MCF 10A (cell line): Measurements from ENCODE around the gene SYT1. TPM values are rescaled to one million over a fixed set of nuclear protein-coding genes. Genes with fewer than 3 reads are reported as not detected.
A peak's percentile ranks its signal among the peaks of the same experiment; 100 is the strongest.

Experiments
- BruUV-seq: library from RNA; stranded (reverse); fragments of 400-500 nt; replicated peaks from 2 replicates; lab custom pipeline; 2021; lab: Mats Ljungman, UMichigan
- CTCF ChIA-PET: fragments of 300-600 bp; sonication (Branson Sonifier 250); formaldehyde crosslinking; extraction: SDS; loops from one replicate; lab custom pipeline; 2021; ENCODE audit warnings: antibody characterized with exemption, inconsistent platforms; lab: Yijun Ruan, JAX
- POLR2A ChIA-PET: fragments of 300-600, 350-650 bp; sonication (Branson Sonifier 250); formaldehyde crosslinking; extraction: SDS; loops from one replicate; lab custom pipeline; 2020; ENCODE audit warnings: antibody characterized with exemption, inconsistent platforms; lab: Yijun Ruan, JAX
- DNase-seq: peaks from one replicate; pipeline ENCODE4 v3.0.0-alpha.2; 2018; ENCODE audit not compliant: unreplicated experiment
- H3K27ac Mint-ChIP-seq: one replicate; pipeline ENCODE4 v1.8.0; 2022; ENCODE audit warnings: mild to moderate bottlenecking, low read depth, mixed read lengths; ENCODE audit not compliant: unreplicated experiment
- H3K27me3 Mint-ChIP-seq: one replicate; pipeline ENCODE4 v1.8.0; 2022; ENCODE audit warnings: mixed read lengths; ENCODE audit not compliant: insufficient read depth, unreplicated experiment
- H3K36me3 Mint-ChIP-seq: one replicate; pipeline ENCODE4 v1.8.0; 2022; ENCODE audit warnings: mild to moderate bottlenecking, moderate library complexity, mixed read lengths; ENCODE audit not compliant: insufficient read depth, unreplicated experiment
- H3K4me1 Mint-ChIP-seq: one replicate; pipeline ENCODE4 v1.8.0; 2022; ENCODE audit warnings: mixed read lengths; ENCODE audit not compliant: insufficient read depth, unreplicated experiment
- H3K4me3 Mint-ChIP-seq: one replicate; pipeline ENCODE4 v1.8.0; 2022; ENCODE audit warnings: mild to moderate bottlenecking, moderate library complexity, mixed read lengths; ENCODE audit not compliant: unreplicated experiment
- H3K9me3 Mint-ChIP-seq: one replicate; pipeline ENCODE4 v1.8.0; 2022; ENCODE audit warnings: mixed read lengths; ENCODE audit not compliant: unreplicated experiment
- intact Hi-C: fragments of 100-400 bp; cut with micrococcal nuclease; formaldehyde crosslinking; loops from 2 replicates; pipeline ENCODE4 v1.14.1; 2022
- total RNA-seq: library from RNA; stranded (reverse); gene quantifications from 2 replicates; pipeline ENCODE4 v1.2.3, GENCODE V29; 2022
- TF ChIP-seq, protein P1 (sequence below): fragments of 200-600 bp; IDR thresholded peaks from one replicate; pipeline ENCODE4 v1.8.0; 2022; ENCODE audit warnings: antibody characterized with exemption, mild to moderate bottlenecking; ENCODE audit not compliant: unreplicated experiment

Gene SYT1
- total RNA-seq, 1 experiment from 2014 or later: 7.4 TPM

DNA sequence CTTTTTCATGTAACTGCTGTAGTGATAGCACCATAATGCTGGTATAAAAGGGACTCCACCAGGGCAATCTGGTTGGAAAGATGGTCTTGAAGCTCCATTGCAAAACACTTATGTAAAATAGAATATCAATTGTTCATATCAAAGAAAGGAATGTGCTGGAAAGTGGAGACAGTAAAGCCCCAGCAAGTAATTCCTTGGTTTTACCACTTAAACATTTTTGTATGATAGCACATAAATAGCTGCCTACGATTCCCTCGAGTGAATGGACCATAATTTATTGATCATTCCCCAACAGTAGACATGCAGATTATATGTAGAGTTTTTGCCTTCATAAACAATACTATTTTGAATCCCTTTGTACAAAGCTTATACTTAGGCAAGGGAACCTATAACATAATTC is 550.7 kb downstream of the SYT1 start:
- Mint-ChIP-seq H3K27ac (no peak overlapping the region), H3K27me3 (no peaks in the 10 kb centered on the region), H3K4me3 (no peak overlapping the region), H3K9me3 (no peaks in the 10 kb centered on the region), H3K36me3 (no peaks in the 10 kb centered on the region), H3K4me1 (peaks cover 20% of the 10 kb centered on the region)
- ChIA-PET CTCF (interaction anchor here (0.6 to 1.1 kb wide), 2 partner anchors 265 to 772 kb away, joined by 3 to 5 read pairs; no protein-coding TSS in a partner anchor), POLR2A (interaction anchor here (0.6 to 0.7 kb wide), 2 partner anchors 10 to 202 kb away, joined by 3 read pairs; no protein-coding TSS in a partner anchor)
- no peak for DNase-seq
- TF ChIP-seq, protein P1, sequence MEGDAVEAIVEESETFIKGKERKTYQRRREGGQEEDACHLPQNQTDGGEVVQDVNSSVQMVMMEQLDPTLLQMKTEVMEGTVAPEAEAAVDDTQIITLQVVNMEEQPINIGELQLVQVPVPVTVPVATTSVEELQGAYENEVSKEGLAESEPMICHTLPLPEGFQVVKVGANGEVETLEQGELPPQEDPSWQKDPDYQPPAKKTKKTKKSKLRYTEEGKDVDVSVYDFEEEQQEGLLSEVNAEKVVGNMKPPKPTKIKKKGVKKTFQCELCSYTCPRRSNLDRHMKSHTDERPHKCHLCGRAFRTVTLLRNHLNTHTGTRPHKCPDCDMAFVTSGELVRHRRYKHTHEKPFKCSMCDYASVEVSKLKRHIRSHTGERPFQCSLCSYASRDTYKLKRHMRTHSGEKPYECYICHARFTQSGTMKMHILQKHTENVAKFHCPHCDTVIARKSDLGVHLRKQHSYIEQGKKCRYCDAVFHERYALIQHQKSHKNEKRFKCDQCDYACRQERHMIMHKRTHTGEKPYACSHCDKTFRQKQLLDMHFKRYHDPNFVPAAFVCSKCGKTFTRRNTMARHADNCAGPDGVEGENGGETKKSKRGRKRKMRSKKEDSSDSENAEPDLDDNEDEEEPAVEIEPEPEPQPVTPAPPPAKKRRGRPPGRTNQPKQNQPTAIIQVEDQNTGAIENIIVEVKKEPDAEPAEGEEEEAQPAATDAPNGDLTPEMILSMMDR: no peak
- intact Hi-C loops: no loop called here
- BruUV-seq: no TSS peak

- no TSS peak for BruUV-seq
- no peaks in the 10 kb centered on the region for H3K36me3 Mint-ChIP-seq
- CTCF ChIA-PET: interaction anchor here (0.6 to 2.4 kb wide), 4 partner anchors 78 to 771 kb away, joined by 3 to 9 read pairs (median 4); no protein-coding TSS in a partner anchor
- TF ChIP-seq, protein P1: no peak
- peak overlapping the region; percentile 67 for H3K27ac Mint-ChIP-seq
- intact Hi-C loops: no loop called here
- no peaks in the 10 kb centered on the region for H3K9me3 Mint-ChIP-seq
- POLR2A ChIA-PET: interaction anchor here (0.6 to 0.7 kb wide), 2 partner anchors 11 to 201 kb away, joined by 3 read pairs; no protein-coding TSS in a partner anchor
- no peak overlapping the region for H3K4me3 Mint-ChIP-seq
- H3K4me1 Mint-ChIP-seq: peaks cover 24% of the 10 kb centered on the region
- H3K27me3 Mint-ChIP-seq: no peaks in the 10 kb centered on the region
- no peak for DNase-seq
These were observed 551.3 kb downstream of the SYT1 start for GRCh38 chr12:79415746-79416435.

DNA sequence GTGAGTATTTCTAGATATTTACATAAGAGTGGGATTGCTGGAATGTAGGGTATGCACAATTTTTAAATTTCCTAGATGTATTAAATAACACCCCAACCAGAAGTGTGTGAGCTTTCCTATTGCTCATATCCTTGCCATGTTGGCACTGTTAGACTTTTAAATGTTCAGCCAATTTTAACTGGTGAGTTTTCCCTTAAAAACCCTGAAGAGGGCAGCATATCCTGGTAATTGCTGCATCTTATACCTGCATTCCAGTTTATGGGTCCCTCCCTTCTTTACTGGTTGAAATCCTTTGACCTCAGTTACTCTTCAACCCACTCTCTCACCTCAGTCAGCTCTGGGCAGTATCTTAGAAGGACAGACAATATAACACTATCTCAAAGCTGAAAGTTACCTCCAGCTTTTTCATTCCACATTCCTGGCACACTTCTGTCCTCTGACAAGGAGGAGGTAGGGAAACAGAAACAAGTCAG is 555.6 kb downstream of the SYT1 start:
- H3K27ac Mint-ChIP-seq: peak overlapping the region; percentile 49
- DNase-seq: peak; percentile 79
- TF ChIP-seq, protein P1: peak; percentile 58
- ChIA-PET CTCF (interaction anchor here (0.6 to 5.2 kb wide), 61 partner anchors 8 to 1551 kb away, joined by 3 to 43 read pairs (median 4); partner anchors contain the start of gene PAWR), POLR2A (interaction anchor here (0.6 to 4.1 kb wide), 10 partner anchors 9 to 328 kb away, joined by 3 to 31 read pairs (median 4); partner anchors contain the start of gene PAWR)
- H3K4me1 Mint-ChIP-seq: peaks cover 43% of the 10 kb centered on the region
- BruUV-seq: no TSS peak
- no peaks in the 10 kb centered on the region for H3K9me3 Mint-ChIP-seq
- H3K27me3 Mint-ChIP-seq: no peaks in the 10 kb centered on the region
- intact Hi-C loops: loop anchor here (1.0 to 5.0 kb wide), 4 partner anchors 127 to 767 kb away; no protein-coding TSS in a partner anchor
- no peak overlapping the region for H3K4me3 Mint-ChIP-seq
- H3K36me3 Mint-ChIP-seq: no peaks in the 10 kb centered on the region

DNA sequence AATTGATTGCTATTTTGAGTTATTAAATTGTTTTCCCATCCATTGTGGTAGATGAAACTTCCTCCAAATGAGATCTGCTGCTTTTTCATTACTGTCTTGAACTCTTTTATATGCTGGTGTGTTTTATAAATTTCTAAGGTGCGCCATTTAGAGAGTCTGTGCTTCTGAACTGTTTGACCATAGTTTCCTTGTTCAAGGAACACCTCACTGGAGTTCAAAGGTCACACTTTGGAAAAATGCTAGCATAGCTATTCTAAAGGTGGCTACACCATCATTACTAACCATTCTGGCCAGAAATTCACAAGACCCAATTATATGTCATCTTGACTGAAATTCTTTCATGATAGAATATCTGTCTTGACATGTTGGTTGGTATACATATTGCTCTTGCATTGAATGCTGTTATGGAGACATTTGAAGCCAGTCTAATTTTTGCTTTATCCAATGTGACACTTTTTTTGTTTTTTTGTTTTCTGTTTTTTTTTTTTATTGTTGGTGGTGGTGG is 556.7 kb downstream of the SYT1 start:
- ChIA-PET POLR2A (interaction anchor here (0.9 to 4.1 kb wide), 3 partner anchors 127 to 269 kb away, joined by 3 to 31 read pairs (median 24); partner anchors contain the start of gene PAWR), CTCF (interaction anchor here (0.6 to 5.2 kb wide), 14 partner anchors 14 to 316 kb away, joined by 3 to 43 read pairs (median 10); partner anchors contain the start of gene PAWR)
- peak overlapping the region; percentile 49 for H3K27ac Mint-ChIP-seq
- H3K4me3 Mint-ChIP-seq: no peak overlapping the region
- H3K36me3 Mint-ChIP-seq: no peaks in the 10 kb centered on the region
- BruUV-seq: no TSS peak
- peaks cover 39% of the 10 kb centered on the region for H3K4me1 Mint-ChIP-seq
- H3K9me3 Mint-ChIP-seq: no peaks in the 10 kb centered on the region
- intact Hi-C loops: loop anchor here (5.0 kb wide), 1 partner anchor 766 kb away; no protein-coding TSS in a partner anchor
- TF ChIP-seq, protein P1: no peak
- no peak for DNase-seq
- H3K27me3 Mint-ChIP-seq: no peaks in the 10 kb centered on the region
